Body of pancreas (tissue), 4 donors: ENCODE results near the gene CACNA1C.

Experiments
- POLR2A ChIP-seq, 3 donors: fragments of 450-650 bp; IDR thresholded peaks; one replicate each; pipeline ENCODE4 v1.6.1; 2016; ENCODE audit warnings: antibody characterized with exemption in 3 of 3, mild to moderate bottlenecking in 2 of 3
- TF ChIP-seq, protein P1 (sequence below), 7 experiments: fragments of 450-650 bp in 4 of 7; fragments of 200-600 bp in 3 of 7; sonication (generic) in 3 of 7; IDR thresholded peaks; one replicate each; pipeline ENCODE4 v1.5.1; 2016 to 2019; ENCODE audit warnings: antibody characterized with exemption in 7 of 7

DNA sequence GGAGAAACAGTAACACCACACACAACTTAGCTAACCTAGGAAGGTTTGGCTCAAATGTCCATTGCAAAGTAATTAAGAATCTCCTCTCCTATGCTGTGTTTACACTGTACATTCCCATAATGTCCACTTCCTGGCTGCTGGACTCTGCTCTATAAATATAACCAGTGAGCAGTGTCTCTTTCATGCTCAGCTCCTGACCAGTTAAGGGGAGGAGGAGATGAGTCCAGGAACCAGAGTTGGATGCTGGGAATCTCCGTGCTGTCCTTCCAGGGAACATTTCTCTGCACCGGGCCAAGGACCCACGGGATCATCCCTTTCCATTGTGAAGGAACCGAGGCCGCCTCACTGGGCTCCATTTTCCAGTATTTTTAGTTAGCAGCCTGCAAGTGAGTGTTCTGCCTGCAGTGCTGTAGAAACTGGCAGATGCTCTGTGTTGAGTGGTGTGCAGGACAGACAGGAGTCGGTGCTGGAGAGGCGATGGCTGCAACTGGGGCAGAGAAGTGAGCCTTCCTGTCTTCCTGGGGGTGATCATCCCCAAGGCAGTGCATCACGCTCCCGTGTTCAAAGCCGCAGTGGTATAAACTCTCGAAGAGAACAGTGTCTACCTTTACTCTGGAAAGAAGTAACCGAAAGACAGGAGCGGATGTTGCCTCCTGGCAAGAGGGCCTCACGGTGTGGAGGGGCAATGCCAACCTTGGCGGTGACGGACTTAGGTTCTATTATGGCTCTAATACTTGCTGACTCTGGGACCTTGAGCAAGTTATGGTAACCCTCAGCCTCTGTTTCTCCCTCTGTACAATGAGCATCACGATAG, 195.5 kb downstream of the CACNA1C start:
- TF ChIP-seq, protein P1, sequence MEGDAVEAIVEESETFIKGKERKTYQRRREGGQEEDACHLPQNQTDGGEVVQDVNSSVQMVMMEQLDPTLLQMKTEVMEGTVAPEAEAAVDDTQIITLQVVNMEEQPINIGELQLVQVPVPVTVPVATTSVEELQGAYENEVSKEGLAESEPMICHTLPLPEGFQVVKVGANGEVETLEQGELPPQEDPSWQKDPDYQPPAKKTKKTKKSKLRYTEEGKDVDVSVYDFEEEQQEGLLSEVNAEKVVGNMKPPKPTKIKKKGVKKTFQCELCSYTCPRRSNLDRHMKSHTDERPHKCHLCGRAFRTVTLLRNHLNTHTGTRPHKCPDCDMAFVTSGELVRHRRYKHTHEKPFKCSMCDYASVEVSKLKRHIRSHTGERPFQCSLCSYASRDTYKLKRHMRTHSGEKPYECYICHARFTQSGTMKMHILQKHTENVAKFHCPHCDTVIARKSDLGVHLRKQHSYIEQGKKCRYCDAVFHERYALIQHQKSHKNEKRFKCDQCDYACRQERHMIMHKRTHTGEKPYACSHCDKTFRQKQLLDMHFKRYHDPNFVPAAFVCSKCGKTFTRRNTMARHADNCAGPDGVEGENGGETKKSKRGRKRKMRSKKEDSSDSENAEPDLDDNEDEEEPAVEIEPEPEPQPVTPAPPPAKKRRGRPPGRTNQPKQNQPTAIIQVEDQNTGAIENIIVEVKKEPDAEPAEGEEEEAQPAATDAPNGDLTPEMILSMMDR (IDR thresholded peaks at IDR 0.05): no peak
- TF ChIP-seq POLR2A (IDR thresholded peaks at IDR 0.05): no peak
